GM12874 (cell line): ENCODE measurements around the gene BAZ1B.

ENCODE experiments used
- CTCF ChIP-seq: IDR thresholded peaks from 2 replicates; pipeline ENCODE4 v1.5.1; 2011; ENCODE audit warnings: low read depth, mild to moderate bottlenecking, control low read depth, low read length, moderate library complexity; ENCODE audit not compliant: insufficient read depth

The BAZ1B gene

GRCh38 chr7:73549176-73549575, 27.1 kb upstream of the BAZ1B start:
- no peak for TF ChIP-seq CTCF

GRCh38 chr7:73547841-73548240, 25.7 kb upstream of the BAZ1B start:
- no peak for TF ChIP-seq CTCF

- no peak for TF ChIP-seq CTCF
Observed at GRCh38 chr7:73544678-73545077, 22.6 kb upstream of the BAZ1B start.

GRCh38 chr7:73541722-73542121, 19.6 kb upstream of the BAZ1B start:
- no peak for TF ChIP-seq CTCF

- TF ChIP-seq CTCF: no peak
Observed at GRCh38 chr7:73539709-73540108, 17.6 kb upstream of the BAZ1B start.

- no peak for TF ChIP-seq CTCF
Observed at GRCh38 chr7:73537051-73537450, 15.0 kb upstream of the BAZ1B start.

- TF ChIP-seq CTCF: no peak
Observed at GRCh38 chr7:73536479-73536878, 14.4 kb upstream of the BAZ1B start.

- no peak for TF ChIP-seq CTCF
Observed at GRCh38 chr7:73533742-73534141, 11.6 kb upstream of the BAZ1B start.
